ENCODE data around the gene ARHGAP33.
"Not testable (repeated sequence)": the region's sequence is repeated elsewhere in the genome, so short reads cannot be mapped to it uniquely, and the experiment has no call there.

The ARHGAP33 gene

DNA sequence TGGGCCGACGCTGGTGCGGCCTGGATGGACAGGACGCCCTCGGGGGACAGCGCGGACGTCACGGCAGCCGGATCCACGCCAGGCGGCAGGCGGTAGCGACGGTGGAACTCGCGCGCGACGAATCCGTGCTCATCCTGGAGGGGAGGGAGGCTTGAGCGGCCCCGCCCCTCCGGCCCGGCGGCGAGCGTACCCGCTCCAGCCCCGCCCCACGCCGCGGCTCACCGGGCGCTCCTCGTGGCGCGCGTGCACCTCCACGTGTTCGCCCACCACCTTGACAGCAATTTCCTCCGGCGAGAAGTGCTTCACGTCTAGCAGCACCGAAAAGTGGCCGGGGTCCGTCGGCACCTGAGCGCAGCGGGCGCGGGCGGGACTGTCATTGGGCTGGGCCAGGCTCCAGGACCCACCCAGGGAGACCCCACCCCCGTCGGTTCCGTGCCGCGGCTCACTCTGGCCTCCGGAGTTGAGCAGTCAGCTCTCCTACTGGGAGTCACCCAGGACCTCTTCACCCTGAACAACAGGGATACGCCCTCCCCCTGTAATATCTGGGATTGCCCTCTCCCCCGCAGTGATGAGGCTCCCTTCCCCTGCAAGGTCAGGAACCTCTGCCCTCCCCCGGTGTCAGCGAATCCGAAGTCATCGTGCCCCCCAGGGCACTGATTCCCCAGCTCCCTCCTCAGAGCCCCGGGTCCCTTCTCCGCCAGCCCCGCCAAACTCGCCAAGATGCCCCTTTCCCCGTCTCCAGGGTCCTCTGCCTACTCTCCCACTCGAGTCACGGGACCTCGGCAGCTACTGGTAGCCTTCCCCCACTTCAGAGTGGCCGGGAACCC lies 19.6 kb upstream of the ARHGAP33 start:
- no peaks in the 10 kb centered on the region for H3K9me3 Mint-ChIP-seq
- peak; percentile 48 for DNase-seq (ENCODE audit: low spot score)
- H3K4me3 Mint-ChIP-seq: peak overlapping the region; percentile 60
- H3K36me3 Mint-ChIP-seq (ENCODE audit: low read depth): peaks cover 17% of the 10 kb centered on the region
- no peaks in the 10 kb centered on the region for H3K27me3 Mint-ChIP-seq (ENCODE audit: low read depth)
- peaks cover 20% of the 10 kb centered on the region for H3K4me1 Mint-ChIP-seq (ENCODE audit: low read depth)
- H3K27ac Mint-ChIP-seq: peak overlapping the region; percentile 76

DNA sequence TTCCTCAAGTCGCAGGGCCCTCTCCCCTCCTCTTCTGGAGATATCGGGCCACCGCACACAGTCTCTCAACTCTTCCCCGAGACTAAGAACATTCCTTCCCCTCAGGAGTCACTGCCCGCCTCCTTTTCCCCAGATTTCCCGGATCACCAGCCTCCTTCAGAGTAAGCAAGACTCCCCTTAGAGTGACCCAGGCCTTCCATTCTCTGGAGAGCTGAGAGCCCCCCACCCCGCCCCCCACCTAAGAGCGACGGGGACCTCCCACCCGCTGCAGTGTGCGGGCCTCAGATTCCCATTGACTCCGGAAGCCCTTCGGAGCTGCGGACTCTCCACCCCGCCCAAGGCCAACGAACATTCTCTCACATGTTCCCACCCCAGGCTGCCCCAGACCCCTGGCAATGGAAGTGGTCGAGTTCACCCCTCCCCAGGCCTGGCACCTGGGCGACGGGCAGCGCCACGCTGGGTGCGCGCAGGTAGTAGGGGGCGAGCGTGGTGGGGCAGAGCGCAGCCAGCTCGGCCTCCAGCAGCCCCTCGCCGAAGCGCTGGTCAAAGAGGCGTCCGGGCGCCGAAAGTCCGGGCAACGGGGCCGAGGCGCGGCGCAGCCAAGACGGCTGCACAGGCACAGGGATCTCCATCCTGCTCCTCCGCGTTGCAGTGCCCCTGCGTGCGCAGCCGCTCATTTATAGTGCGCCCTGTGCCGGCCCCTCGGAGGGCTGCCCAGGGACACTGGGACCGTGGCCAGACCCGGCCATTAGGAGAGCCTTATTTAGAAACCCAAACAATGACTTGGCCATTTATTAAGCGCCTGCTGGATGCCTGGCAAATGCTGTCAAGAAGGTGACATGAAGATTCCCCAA lies 18.8 kb upstream of the ARHGAP33 start, which contains the start of gene HSPB6:
TSS of gene HSPB6 (minus strand) at position 653 of the 854 bp plus-strand sequence. CDS start at position 632, 21 bp downstream.
- Mint-ChIP-seq H3K27me3 (ENCODE audit: low read depth) (no peaks in the 10 kb centered on the region), H3K4me3 (peak within 1 kb of the TSS; percentile 86), H3K36me3 (ENCODE audit: low read depth) (peaks cover 17% of the 10 kb centered on the region), H3K27ac (peak within 1 kb of the TSS; percentile 92), H3K4me1 (ENCODE audit: low read depth) (peaks cover 20% of the 10 kb centered on the region), H3K9me3 (no peaks in the 10 kb centered on the region)
- no peak for DNase-seq (ENCODE audit: low spot score)

DNA sequence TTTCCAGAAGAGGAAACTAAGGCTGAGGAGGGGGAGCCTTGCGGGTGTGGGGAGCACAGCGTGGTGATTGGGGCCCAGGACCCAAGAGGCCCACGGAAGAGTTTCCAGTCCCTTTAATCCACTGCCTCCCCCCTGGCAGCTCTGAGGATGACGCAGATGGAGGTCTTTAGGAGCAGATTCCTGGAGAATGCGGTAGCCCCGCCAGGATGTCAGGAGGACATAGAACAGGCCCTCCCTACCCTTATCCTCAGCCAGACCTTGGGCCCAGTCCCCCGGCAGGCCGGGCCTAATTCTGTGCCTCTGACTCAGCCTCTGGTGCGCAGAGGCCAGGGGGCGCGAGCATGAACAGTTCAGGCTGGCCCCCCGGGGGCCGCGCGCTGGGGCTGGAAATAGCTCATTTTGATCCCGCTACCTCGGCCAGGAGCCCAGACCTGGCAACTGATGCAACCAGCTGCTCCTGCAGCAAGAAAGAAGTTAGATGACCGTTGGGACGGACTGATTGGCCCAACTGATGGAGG lies 18.1 kb upstream of the ARHGAP33 start:
- Mint-ChIP-seq H3K4me1 (ENCODE audit: low read depth) (peaks cover 20% of the 10 kb centered on the region), H3K27me3 (ENCODE audit: low read depth) (no peaks in the 10 kb centered on the region), H3K9me3 (no peaks in the 10 kb centered on the region), H3K36me3 (ENCODE audit: low read depth) (peaks cover 22% of the 10 kb centered on the region), H3K4me3 (peak overlapping the region; percentile 86), H3K27ac (peak overlapping the region; percentile 92)
- DNase-seq (ENCODE audit: low spot score): peak; percentile 47

DNA sequence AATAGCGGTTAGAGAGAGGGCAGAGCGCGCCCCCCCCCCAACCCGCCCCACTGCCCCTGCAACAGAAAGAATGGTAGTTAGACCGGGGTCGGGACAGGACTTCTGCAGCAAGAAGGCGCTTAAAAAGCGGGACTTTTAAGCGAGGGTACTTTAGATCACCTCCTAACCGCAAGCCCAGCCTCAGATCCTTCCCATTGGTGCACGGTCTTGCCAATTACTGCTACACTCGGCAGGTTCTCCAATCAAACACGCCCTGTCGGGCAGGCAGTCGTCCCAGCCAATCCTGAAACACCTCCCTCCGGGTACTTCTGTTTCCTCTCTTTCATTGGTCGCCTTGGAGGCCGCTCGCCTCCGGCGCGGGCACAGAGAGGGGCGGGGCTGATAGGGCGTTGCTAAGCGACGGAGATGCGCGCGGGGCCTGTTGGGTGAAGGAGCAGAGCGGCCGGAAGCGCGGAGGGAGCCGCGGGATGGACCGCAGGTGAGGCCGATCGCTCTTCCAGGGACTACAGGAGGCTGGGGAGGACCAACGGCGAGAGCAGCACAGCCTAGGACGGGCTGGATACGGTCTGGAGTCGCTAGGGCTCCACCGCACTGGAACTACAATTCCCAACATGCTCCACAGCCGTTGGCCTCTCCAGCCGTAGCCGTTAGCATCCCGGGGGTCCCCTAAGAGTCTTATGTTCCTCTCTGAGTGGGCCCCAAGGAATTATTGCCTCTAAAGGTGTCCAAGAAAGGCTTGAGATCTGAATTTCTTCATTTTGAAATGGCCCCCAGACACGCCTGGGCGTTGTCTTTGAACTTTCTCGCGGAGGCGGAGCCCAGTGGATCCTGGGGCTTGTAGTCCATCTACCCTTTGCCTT lies 17.4 kb upstream of the ARHGAP33 start, which contains the start of gene PROSER3:
TSS of gene PROSER3 (plus strand) at position 428 of the 860 bp plus-strand sequence. CDS start at position 468, 40 bp downstream.
- peaks cover 23% of the 10 kb centered on the region for H3K36me3 Mint-ChIP-seq (ENCODE audit: low read depth)
- H3K27ac Mint-ChIP-seq: peak within 1 kb of the TSS; percentile 92
- H3K9me3 Mint-ChIP-seq: no peaks in the 10 kb centered on the region

DNA sequence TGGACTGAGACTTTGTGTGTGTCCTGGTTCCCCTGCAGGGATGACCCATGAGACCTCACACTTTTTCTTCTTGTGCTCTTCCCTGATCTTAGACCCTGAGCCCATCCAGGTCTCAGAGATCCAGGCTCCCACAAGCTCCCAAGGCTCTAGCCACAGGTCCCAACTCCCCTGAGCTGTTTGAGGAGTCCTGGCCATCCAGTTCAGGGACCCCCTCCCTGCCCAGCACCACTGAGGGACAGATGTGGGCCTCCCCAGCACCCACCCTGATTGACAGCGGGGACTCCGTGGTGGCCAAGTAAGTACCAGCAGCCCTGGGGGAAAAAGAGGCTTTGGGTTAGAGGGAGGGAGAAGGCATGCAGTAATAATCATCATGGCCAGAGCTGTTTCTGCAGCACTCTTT lies 15.7 kb upstream of the ARHGAP33 start:
- peak overlapping the region; percentile 60 for H3K27ac Mint-ChIP-seq

More for the DNA sequence above, 17.4 kb upstream of the ARHGAP33 start, which contains the start of gene PROSER3:
- DNase-seq (ENCODE audit: low spot score): peak; percentile 99
- Mint-ChIP-seq H3K27me3 (ENCODE audit: low read depth) (no peaks in the 10 kb centered on the region), H3K4me3 (peak within 1 kb of the TSS; percentile 86), H3K4me1 (ENCODE audit: low read depth) (peaks cover 20% of the 10 kb centered on the region)

DNA sequence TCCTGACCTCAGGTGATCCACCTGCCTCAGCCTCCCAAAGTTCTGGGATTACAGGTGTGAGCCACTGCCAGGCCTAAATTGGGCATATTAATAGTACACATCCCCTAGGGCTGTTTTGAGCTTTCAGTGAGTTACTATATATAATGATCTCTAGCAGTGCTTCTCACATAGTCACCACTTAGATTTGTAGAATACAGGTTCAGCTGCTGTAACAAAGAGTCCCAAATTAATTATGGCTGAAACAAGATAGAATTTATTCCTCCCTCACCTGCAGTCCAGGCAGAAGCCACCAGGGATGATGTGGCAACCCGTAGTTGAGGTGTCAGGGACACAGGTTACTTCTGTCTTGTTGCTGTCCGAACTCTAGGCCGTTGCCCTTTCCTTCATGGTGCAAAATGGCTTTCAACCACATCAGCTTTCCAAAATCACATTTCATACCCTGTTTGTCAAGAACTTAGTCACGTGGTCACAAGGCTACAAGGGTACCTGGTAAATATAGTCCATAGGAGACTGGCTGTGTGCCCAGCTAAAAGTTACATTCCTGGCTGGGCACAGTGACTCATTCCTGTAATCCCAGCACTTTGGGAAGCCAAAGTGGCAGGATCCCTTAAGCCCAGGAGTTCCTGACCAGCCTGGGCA lies 14.5 kb upstream of the ARHGAP33 start:
- H3K36me3 Mint-ChIP-seq (ENCODE audit: low read depth): peaks cover 25% of the 10 kb centered on the region
- H3K4me3 Mint-ChIP-seq: no peak overlapping the region
- H3K4me1 Mint-ChIP-seq (ENCODE audit: low read depth): peaks cover 17% of the 10 kb centered on the region
- H3K9me3 Mint-ChIP-seq: no peaks in the 10 kb centered on the region
- DNase-seq (ENCODE audit: low spot score): no peak
- H3K27me3 Mint-ChIP-seq (ENCODE audit: low read depth): no peaks in the 10 kb centered on the region
- H3K27ac Mint-ChIP-seq: no peak overlapping the region

More for the DNA sequence above, 15.7 kb upstream of the ARHGAP33 start:
- H3K27me3 Mint-ChIP-seq (ENCODE audit: low read depth): no peaks in the 10 kb centered on the region
- peaks cover 22% of the 10 kb centered on the region for H3K36me3 Mint-ChIP-seq (ENCODE audit: low read depth)
- no peak for DNase-seq (ENCODE audit: low spot score)
- H3K9me3 Mint-ChIP-seq: no peaks in the 10 kb centered on the region
- H3K4me1 Mint-ChIP-seq (ENCODE audit: low read depth): peaks cover 20% of the 10 kb centered on the region
- peak overlapping the region; percentile 86 for H3K4me3 Mint-ChIP-seq

DNA sequence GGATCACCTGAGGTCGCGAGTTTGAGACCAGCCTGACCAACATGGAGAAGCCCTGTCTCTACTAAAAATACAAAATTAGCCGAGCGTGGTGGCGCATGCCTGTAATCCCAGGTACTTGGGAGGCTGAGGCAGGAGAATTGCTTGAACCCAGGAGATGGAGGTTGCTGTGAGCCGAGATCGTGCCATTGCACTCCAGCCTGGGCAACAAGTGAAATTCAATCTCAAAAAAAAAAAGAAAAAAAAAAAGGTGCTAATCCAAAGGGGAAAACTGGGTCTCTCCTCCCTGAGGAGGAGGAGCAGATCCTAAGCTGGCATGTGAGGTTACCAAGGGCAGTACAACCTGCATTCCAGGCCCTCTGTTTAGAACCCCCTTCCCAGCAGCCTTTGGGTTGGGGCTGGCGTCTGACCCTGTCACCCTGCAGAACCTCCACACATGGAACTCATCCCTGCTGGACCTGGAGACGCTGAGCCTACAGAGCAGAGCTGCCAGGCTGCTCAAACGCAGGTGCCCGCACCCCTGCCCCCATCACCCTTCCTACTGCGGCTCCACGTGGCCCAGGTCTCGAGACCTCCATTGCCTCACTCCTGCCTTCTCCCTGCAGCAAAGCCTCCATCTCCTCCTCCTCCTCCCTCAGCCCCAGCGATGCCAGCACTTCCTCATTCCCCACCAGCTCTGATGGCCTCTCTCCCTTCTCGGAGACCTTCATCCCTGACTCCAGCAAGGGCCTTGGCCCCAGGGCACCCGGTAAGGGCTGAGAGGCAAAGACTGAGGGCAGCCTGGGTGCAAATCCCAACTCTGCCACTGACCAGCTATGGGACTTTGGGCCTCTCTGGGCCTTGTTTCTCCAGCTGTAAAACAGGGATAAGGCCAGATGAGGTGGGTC lies 10.7 kb upstream of the ARHGAP33 start:
- Mint-ChIP-seq H3K27ac (no peak overlapping the region), H3K27me3 (ENCODE audit: low read depth) (no peaks in the 10 kb centered on the region), H3K36me3 (ENCODE audit: low read depth) (peaks cover 30% of the 10 kb centered on the region), H3K4me1 (ENCODE audit: low read depth) (peaks cover 2% of the 10 kb centered on the region), H3K9me3 (no peaks in the 10 kb centered on the region), H3K4me3 (no peak overlapping the region)
- DNase-seq (ENCODE audit: low spot score): no peak

DNA sequence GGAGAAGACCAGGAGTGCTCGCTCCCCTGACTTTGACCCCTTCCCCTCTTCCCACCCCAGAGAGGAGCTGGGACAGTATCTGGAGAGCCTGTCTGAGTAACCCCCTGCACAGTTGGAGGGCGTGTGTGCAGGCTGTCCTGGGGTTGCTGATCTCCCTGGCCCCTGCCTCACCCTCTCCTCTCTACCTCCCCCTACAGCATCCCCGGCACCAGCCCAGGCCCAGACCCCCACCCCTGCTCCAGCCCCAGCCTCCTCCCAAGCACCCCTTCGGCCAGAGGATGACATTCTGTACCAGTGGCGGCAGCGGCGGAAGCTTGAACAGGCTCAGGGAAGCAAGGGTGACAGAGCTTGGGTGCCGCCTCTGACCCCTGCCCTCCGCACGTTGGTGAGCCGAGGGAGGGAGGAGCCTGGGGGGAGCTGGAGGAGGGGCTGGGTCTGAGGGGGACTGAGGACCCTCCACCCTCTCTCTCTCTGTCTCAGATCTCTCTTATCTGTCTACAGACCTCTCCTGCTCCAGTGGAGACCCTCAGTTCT lies 8.7 kb upstream of the ARHGAP33 start:
- no peak for DNase-seq (ENCODE audit: low spot score)
- H3K4me1 Mint-ChIP-seq (ENCODE audit: low read depth): no peaks in the 10 kb centered on the region
- H3K27ac Mint-ChIP-seq: no peak overlapping the region
- no peaks in the 10 kb centered on the region for H3K9me3 Mint-ChIP-seq
- H3K36me3 Mint-ChIP-seq (ENCODE audit: low read depth): peaks cover 30% of the 10 kb centered on the region
- H3K4me3 Mint-ChIP-seq: no peak overlapping the region
- H3K27me3 Mint-ChIP-seq (ENCODE audit: low read depth): no peaks in the 10 kb centered on the region

DNA sequence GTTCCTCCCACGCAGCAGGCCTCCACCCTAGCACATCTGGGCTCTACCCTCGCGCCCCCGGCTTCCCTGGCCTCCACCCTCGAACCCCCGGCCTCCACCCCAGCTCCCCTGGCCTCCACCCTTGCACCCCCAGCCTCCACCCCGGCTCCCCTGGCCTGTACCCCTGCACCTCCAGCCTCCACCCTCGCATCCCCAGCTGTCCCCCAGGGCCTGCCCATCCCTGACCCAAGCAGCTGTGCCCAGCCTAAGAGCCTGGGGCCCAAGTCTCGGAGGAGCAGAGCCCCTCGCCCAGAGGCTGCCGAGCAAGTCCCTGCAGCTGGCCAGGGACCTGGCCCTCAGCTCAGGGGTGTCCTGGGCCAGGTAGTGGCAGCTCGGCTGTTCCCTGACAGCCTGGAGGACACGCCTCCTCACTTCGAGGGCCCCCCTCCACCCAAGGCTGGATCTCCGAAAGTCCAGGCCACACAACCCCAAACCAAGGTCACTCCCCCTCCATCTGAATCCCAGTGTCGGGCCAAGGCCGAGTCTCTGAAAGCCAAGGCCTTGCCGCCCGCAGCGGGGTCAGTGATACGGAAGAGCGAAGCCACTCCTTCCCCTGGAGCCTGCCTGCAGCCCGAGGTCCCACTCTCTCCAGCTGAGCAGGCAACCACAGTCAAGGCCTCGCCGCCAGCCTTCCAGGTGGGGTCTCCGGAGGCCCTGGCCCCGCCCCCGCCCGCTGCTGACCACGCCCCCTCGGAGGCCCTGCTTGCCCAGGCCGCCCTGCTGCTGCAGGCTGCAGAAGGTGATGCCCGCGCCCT lies 7.9 kb upstream of the ARHGAP33 start:
- Mint-ChIP-seq H3K36me3 (ENCODE audit: low read depth) (peaks cover 24% of the 10 kb centered on the region), H3K4me3 (no peak overlapping the region), H3K9me3 (no peaks in the 10 kb centered on the region), H3K27me3 (ENCODE audit: low read depth) (no peaks in the 10 kb centered on the region), H3K27ac (no peak overlapping the region), H3K4me1 (ENCODE audit: low read depth) (no peaks in the 10 kb centered on the region)
- no peak for DNase-seq (ENCODE audit: low spot score)

DNA sequence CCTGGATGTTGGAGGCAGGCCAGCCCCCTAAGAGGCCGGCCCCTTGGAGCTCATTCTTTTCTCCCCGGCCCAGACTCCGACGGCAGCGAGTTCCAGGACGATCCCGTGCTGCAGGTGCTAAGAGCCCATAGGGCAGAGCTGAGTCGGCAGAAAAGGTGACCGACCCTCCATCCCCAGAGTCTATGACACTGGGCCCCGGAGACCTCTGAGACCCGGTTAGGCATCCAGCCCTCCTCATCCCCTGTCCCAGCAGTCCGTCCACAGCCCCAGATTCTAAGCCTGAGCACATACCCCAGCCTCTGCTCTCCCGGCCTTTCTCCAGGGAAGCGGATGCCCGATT lies 7.3 kb upstream of the ARHGAP33 start:
- no peak for DNase-seq (ENCODE audit: low spot score)
- H3K4me1 Mint-ChIP-seq (ENCODE audit: low read depth): no peaks in the 10 kb centered on the region
- peaks cover 24% of the 10 kb centered on the region for H3K36me3 Mint-ChIP-seq (ENCODE audit: low read depth)
- H3K4me3 Mint-ChIP-seq: no peak overlapping the region
- no peak overlapping the region for H3K27ac Mint-ChIP-seq
- H3K9me3 Mint-ChIP-seq: no peaks in the 10 kb centered on the region
- no peaks in the 10 kb centered on the region for H3K27me3 Mint-ChIP-seq (ENCODE audit: low read depth)

DNA sequence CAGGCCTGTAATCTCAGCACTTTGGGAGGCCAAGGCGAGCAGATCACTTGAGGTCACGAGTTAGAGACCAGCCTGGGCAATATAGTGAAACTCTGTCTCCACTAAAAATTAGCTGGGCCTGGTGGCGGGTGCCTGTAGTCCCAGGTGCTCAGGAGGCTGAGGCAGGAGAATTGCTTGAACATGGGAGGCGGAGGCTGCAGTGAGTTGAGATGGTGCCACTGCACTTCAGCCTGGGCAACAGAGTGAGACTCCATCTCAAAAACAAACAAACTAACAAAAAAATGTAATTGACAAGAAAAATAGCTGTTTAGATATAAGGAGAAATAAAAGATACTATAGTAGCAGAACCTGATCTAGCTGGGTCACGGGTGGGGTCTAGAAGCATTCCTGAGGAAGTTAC lies 3.0 kb upstream of the ARHGAP33 start:
- H3K4me3 Mint-ChIP-seq; H3K27me3 Mint-ChIP-seq (ENCODE audit: low read depth); H3K9me3 Mint-ChIP-seq; H3K27ac Mint-ChIP-seq; DNase-seq (ENCODE audit: low spot score): not testable (repeated sequence)
- Mint-ChIP-seq H3K36me3 (ENCODE audit: low read depth) (peaks cover 17% of the 10 kb centered on the region), H3K4me1 (ENCODE audit: low read depth) (peaks cover 18% of the 10 kb centered on the region)

All from T-helper 2 cell treated with Interferon-gamma antibody and Interleukin-4, amounts not matched to agents 5 μg/mL and 100 μg/mL, for 36 hours (primary cell).